GM23248 (cell line): ENCODE data around the gene MCU.

Experiments used
- EZH2 ChIP-seq: fragments of 200-600 bp; sonication (generic); IDR thresholded peaks from 2 replicates; pipeline ENCODE4 v1.6.1; 2018; ENCODE audit warnings: antibody characterized with exemption, mild to moderate bottlenecking; ENCODE audit not compliant: insufficient read depth, poor library complexity, severe bottlenecking
- EZH2phosphoT487 ChIP-seq: fragments of 200-600 bp; sonication (generic); IDR thresholded peaks from 2 replicates; pipeline ENCODE4 v1.6.1; 2018; ENCODE audit warnings: antibody characterized with exemption, moderate library complexity, mild to moderate bottlenecking, low read depth; ENCODE audit not compliant: insufficient read depth

DNA sequence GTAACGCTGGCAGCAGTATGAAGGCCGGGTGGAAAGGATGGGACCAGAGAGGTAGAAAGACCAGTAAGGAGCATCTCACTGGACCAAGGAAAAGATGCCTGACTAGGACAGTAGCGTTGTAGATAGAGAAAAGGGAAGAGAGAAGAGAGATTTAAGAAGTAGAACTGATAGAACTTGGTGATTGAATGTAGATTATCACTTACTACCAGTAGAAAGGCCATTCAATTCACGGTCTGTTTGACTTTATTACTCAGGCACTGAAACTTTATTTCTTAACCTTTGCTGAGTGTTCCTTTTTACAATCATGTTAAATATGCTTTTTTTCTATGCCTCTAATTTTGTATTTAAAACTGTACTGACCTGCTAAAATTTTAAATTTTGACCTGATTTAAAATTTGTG is 12.2 kb downstream of the MCU start:
- TF ChIP-seq EZH2, result no peak
- TF ChIP-seq EZH2phosphoT487, result no peak
